GM23338 (cell line): ENCODE results near the gene SORBS2. TPM values are rescaled to one million over a fixed set of nuclear protein-coding genes. Genes with fewer than 3 reads are reported as not detected.

Experiments
- ATAC-seq: fragments of 200-7000 bp; cut with Tn5 transposase; 3 replicates; pipeline ENCODE4 v1.9.1; 2020
- DNase-seq: peaks from one replicate; pipeline ENCODE4 v3.0.0-alpha.2; 2015; ENCODE audit warnings: low spot score
- H2AFZ ChIP-seq: fragments of 200-600 bp; sonication (generic); 2 replicates; pipeline ENCODE4 v1.8.0; 2016; ENCODE audit warnings: antibody characterized with exemption, mild to moderate bottlenecking, moderate library complexity
- H3F3A ChIP-seq: fragments of 200-600 bp; sonication (generic); replicated peaks from 2 replicates; pipeline ENCODE4 v1.8.0; 2017; ENCODE audit warnings: antibody characterized with exemption, mixed run types, low read depth
- H3K27ac ChIP-seq: fragments of 200-600 bp; sonication (generic); 2 replicates; pipeline ENCODE4 v1.6.1; 2016; ENCODE audit warnings: low read depth
- H3K27me3 ChIP-seq: fragments of 200-600 bp; sonication (generic); 2 replicates; pipeline ENCODE4 v1.8.0; 2016; ENCODE audit warnings: mild to moderate bottlenecking, mixed run types, moderate library complexity; ENCODE audit not compliant: insufficient read depth
- H3K36me3 ChIP-seq: fragments of 200-600 bp; sonication (generic); 2 replicates; pipeline ENCODE4 v1.8.0; 2016; ENCODE audit warnings: mild to moderate bottlenecking; ENCODE audit not compliant: insufficient read depth
- H3K4me1 ChIP-seq: fragments of 200-600 bp; sonication (generic); 2 replicates; pipeline ENCODE4 v1.8.0; 2016; ENCODE audit warnings: mild to moderate bottlenecking, moderate library complexity; ENCODE audit not compliant: insufficient read depth
- H3K4me2 ChIP-seq: fragments of 200-600 bp; sonication (generic); 2 replicates; pipeline ENCODE4 v1.7.1; 2017; ENCODE audit warnings: mixed run types
- H3K4me3 ChIP-seq: fragments of 200-600 bp; sonication (generic); 2 replicates; pipeline ENCODE4 v1.6.1; 2016; ENCODE audit warnings: mixed run types
- H3K79me2 ChIP-seq: fragments of 200-600 bp; sonication (generic); replicated peaks from 2 replicates; pipeline ENCODE4 v1.8.0; 2017; ENCODE audit warnings: mild to moderate bottlenecking; ENCODE audit not compliant: insufficient read depth
- H3K9me2 ChIP-seq: fragments of 200-600 bp; sonication (generic); 2 replicates; pipeline ENCODE4 v1.8.0; 2017; ENCODE audit not compliant: insufficient read depth
- H4K20me1 ChIP-seq: fragments of 200-600 bp; sonication (generic); replicated peaks from 2 replicates; pipeline ENCODE4 v1.8.0; 2017; ENCODE audit warnings: mild to moderate bottlenecking; ENCODE audit not compliant: insufficient read depth
- H3K27ac Mint-ChIP-seq: 2 replicates; pipeline ENCODE4 v1.8.0; 2020; ENCODE audit warnings: inconsistent platforms, mild to moderate bottlenecking, moderate library complexity, mixed read lengths
- H3K27me3 Mint-ChIP-seq: 3 replicates; pipeline ENCODE4 v1.8.0; 2022; ENCODE audit warnings: low read depth, mild to moderate bottlenecking, moderate library complexity, mixed read lengths, inconsistent platforms; ENCODE audit not compliant: insufficient read depth, poor library complexity
- H3K36me3 Mint-ChIP-seq: 3 replicates; pipeline ENCODE4 v1.8.0; 2021; ENCODE audit warnings: low read depth, mild to moderate bottlenecking, inconsistent platforms, moderate library complexity, mixed read lengths
- H3K4me1 Mint-ChIP-seq: 3 replicates; pipeline ENCODE4 v1.8.0; 2020; ENCODE audit warnings: mild to moderate bottlenecking, inconsistent platforms, mixed read lengths
- H3K4me3 Mint-ChIP-seq: 3 replicates; pipeline ENCODE4 v1.8.0; 2021; ENCODE audit warnings: moderate library complexity, mild to moderate bottlenecking, inconsistent platforms, mixed read lengths
- H3K9me3 Mint-ChIP-seq: 3 replicates; pipeline ENCODE4 v1.8.0; 2020; ENCODE audit warnings: moderate library complexity, mild to moderate bottlenecking, inconsistent platforms, mixed read lengths
- CREB1 ChIP-seq: fragments of 250-450 bp; sonication (Bioruptor Pico); IDR thresholded peaks from 2 replicates; pipeline ENCODE4 v1.5.0; 2020; ENCODE audit warnings: low read depth, mild to moderate bottlenecking, moderate library complexity
- ETS1 ChIP-seq: IDR thresholded peaks from 2 replicates; pipeline ENCODE4 v1.6.1; 2016; ENCODE audit warnings: antibody characterized with exemption
- EZH2 ChIP-seq: fragments of 200-600 bp; sonication (generic); IDR thresholded peaks from one replicate; pipeline ENCODE4 v1.8.0; 2017; ENCODE audit warnings: antibody characterized with exemption, mild to moderate bottlenecking, low read depth; ENCODE audit not compliant: unreplicated experiment
- POLR2AphosphoS5 ChIP-seq: IDR thresholded peaks from 2 replicates; pipeline ENCODE4 v1.6.1; 2016; ENCODE audit warnings: antibody characterized with exemption, low read depth
- ZNF331 ChIP-seq: fragments of 250-450 bp; sonication (Bioruptor Pico); IDR thresholded peaks from 2 replicates; pipeline ENCODE4 v1.5.0; 2020; ENCODE audit warnings: low read depth, mild to moderate bottlenecking, moderate library complexity
- ZNF462 ChIP-seq: fragments of 250-450 bp; sonication (Bioruptor Pico); IDR thresholded peaks from 2 replicates; pipeline ENCODE4 v1.5.0; 2020; ENCODE audit warnings: mild to moderate bottlenecking, moderate library complexity
- polyA plus RNA-seq: library from polyadenylated mRNA; unstranded; fragments of >200 nt; fragmentation: Nextera tagmentation; extraction: Ambion mirVana; gene quantifications from 2 replicates; pipeline ENCODE4 v1.2.1, GENCODE V29; 2016
- total RNA-seq: library from RNA; depleted of rRNA; stranded (reverse); fragments of >200 nt; shearing (Covaris generic); gene quantifications from 2 replicates; pipeline ENCODE4 v1.2.3, GENCODE V29; 2014
- TF ChIP-seq, protein P1 (sequence below), 2 experiments: fragments of 200-600 bp in 1 of 2; sonication (generic) in 1 of 2; conservative IDR thresholded peaks; 2 replicates each; pipeline versions ENCODE4 v1.5.1 to v1.6.1; 2016 to 2017; ENCODE audit warnings: antibody characterized with exemption in 2 of 2, low read depth in 2 of 2, mild to moderate bottlenecking in 2 of 2, moderate library complexity in 1 of 2
- TF ChIP-seq, protein P2 (sequence below): IDR thresholded peaks from one replicate; pipeline ENCODE4 v1.6.1; 2018; ENCODE audit warnings: antibody characterized with exemption; ENCODE audit not compliant: unreplicated experiment

The SORBS2 gene
- total and polyA plus RNA-seq, 2 experiments from 2014 or later, result 17.8 to 27.6 TPM

GRCh38 chr4:185680617-185681016, 131.4 kb downstream of the SORBS2 start:
- Histone ChIP-seq H2AFZ (no peak overlapping the region), H3K4me1 (no peaks in the 10 kb centered on the region), H3F3A (no peaks in the 10 kb centered on the region), H3K27me3 (no peaks in the 10 kb centered on the region), H3K79me2 (no peaks in the 10 kb centered on the region), H3K4me3 (no peak overlapping the region), H3K4me2 (no peak overlapping the region), H3K9me2 (no peaks in the 10 kb centered on the region), H4K20me1 (no peaks in the 10 kb centered on the region), H3K27ac (no peak overlapping the region), H3K36me3 (no peaks in the 10 kb centered on the region)
- peaks cover 7% of the 10 kb centered on the region for H3K36me3 Mint-ChIP-seq
- H3K27ac Mint-ChIP-seq, result peak overlapping the region; percentile 60; the same call in 1 of the 2 replicates
- H3K27me3 Mint-ChIP-seq, result no peaks in the 10 kb centered on the region
- ATAC-seq, result peak; percentile 67
- peak; percentile 38 for DNase-seq
- no peaks in the 10 kb centered on the region for H3K9me3 Mint-ChIP-seq
- no peak for TF ChIP-seq CREB1
- TF ChIP-seq, protein P1, sequence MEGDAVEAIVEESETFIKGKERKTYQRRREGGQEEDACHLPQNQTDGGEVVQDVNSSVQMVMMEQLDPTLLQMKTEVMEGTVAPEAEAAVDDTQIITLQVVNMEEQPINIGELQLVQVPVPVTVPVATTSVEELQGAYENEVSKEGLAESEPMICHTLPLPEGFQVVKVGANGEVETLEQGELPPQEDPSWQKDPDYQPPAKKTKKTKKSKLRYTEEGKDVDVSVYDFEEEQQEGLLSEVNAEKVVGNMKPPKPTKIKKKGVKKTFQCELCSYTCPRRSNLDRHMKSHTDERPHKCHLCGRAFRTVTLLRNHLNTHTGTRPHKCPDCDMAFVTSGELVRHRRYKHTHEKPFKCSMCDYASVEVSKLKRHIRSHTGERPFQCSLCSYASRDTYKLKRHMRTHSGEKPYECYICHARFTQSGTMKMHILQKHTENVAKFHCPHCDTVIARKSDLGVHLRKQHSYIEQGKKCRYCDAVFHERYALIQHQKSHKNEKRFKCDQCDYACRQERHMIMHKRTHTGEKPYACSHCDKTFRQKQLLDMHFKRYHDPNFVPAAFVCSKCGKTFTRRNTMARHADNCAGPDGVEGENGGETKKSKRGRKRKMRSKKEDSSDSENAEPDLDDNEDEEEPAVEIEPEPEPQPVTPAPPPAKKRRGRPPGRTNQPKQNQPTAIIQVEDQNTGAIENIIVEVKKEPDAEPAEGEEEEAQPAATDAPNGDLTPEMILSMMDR (conservative IDR thresholded peaks at IDR 0.05; ENCODE audit: low read depth in 2 of 2), result peak; percentile 22 to 52; a peak in 3 of 4 replicates
- peaks cover 11% of the 10 kb centered on the region for H3K4me1 Mint-ChIP-seq
- no peak overlapping the region for H3K4me3 Mint-ChIP-seq

DNA sequence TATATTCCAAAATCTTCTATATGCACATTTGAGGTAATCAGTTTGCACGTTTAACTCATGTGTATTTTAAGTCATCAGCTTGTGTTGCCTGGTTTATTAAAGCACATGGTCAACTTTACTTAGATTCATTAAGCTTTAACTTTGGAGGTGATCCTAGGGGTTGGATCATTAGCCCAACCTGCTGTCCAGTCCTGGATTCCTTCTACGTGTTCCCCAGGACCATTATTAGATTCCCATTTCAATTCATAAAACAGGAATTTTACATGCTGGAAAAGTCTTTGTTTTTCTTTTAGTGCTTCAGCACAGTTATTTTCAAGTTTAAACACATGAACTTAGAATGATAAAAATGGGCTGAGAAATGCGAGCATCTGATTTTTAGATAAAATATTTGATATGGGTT, 132.5 kb downstream of the SORBS2 start:
- Mint-ChIP-seq H3K36me3 (peaks cover 7% of the 10 kb centered on the region), H3K9me3 (no peaks in the 10 kb centered on the region), H3K27ac (no peak overlapping the region), H3K4me1 (peaks cover 11% of the 10 kb centered on the region), H3K4me3 (no peak overlapping the region), H3K27me3 (no peaks in the 10 kb centered on the region)
- Histone ChIP-seq H2AFZ (no peak overlapping the region), H4K20me1 (no peaks in the 10 kb centered on the region), H3K9me2 (no peaks in the 10 kb centered on the region), H3K27me3 (no peaks in the 10 kb centered on the region), H3K79me2 (no peaks in the 10 kb centered on the region), H3K36me3 (no peaks in the 10 kb centered on the region), H3K4me3 (no peak overlapping the region), H3F3A (no peaks in the 10 kb centered on the region), H3K4me1 (no peaks in the 10 kb centered on the region), H3K4me2 (no peak overlapping the region), H3K27ac (no peak overlapping the region)
- DNase-seq (no peak), ATAC-seq (no peak)
- TF ChIP-seq ETS1 (no peak), ZNF462 (CRISPR knock-in tag) (no peak), ZNF331 (CRISPR knock-in tag) (no peak), POLR2AphosphoS5 (no peak), EZH2 (no peak)
- TF ChIP-seq, protein P2, sequence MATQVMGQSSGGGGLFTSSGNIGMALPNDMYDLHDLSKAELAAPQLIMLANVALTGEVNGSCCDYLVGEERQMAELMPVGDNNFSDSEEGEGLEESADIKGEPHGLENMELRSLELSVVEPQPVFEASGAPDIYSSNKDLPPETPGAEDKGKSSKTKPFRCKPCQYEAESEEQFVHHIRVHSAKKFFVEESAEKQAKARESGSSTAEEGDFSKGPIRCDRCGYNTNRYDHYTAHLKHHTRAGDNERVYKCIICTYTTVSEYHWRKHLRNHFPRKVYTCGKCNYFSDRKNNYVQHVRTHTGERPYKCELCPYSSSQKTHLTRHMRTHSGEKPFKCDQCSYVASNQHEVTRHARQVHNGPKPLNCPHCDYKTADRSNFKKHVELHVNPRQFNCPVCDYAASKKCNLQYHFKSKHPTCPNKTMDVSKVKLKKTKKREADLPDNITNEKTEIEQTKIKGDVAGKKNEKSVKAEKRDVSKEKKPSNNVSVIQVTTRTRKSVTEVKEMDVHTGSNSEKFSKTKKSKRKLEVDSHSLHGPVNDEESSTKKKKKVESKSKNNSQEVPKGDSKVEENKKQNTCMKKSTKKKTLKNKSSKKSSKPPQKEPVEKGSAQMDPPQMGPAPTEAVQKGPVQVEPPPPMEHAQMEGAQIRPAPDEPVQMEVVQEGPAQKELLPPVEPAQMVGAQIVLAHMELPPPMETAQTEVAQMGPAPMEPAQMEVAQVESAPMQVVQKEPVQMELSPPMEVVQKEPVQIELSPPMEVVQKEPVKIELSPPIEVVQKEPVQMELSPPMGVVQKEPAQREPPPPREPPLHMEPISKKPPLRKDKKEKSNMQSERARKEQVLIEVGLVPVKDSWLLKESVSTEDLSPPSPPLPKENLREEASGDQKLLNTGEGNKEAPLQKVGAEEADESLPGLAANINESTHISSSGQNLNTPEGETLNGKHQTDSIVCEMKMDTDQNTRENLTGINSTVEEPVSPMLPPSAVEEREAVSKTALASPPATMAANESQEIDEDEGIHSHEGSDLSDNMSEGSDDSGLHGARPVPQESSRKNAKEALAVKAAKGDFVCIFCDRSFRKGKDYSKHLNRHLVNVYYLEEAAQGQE, result no peak
